ENCODE results near the gene MPI.

MPI gene

GRCh38 chr15:74889883-74890664 is at the start of gene MPI:
Gene MPI (plus strand): TSS chr15:74890042. CDS start chr15:74890074, 32 bp downstream.
- DNase-seq = peak; percentile 72 to 77

GRCh38 chr15:74840851-74841775 is 48.7 kb upstream of the MPI start:
- DNase-seq = no peak

- no peak for DNase-seq
These were observed 47.9 kb upstream of the MPI start for GRCh38 chr15:74841891-74842373.

GRCh38 chr15:74842581-74843444 is 47.0 kb upstream of the MPI start, which contains the start of gene ULK3:
Gene ULK3 (minus strand): TSS chr15:74843156. CDS start chr15:74843105, 51 bp downstream.
- DNase-seq = peak; percentile 85 to 87

- no peak for DNase-seq
These were observed 46.4 kb upstream of the MPI start for GRCh38 chr15:74843445-74843828.

DNA sequence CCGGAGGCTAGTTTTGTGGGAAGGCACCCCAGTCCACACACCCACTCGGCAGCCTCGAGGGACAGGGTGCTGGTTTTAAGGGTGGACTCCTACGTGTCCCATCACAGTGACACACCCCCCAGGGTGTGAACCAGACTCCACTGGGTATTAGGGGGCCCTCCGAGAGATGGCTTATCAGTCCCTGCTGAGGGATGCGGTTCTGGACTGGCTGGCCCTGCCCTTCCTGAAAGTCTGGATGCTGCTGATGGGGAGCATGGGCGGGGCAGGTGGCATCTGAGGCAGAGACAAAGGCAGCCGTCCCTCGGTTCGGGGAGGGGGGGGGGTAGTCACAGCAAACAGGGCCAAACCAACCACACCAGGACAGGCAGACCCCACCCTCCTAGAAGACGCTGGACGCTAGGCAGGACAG is 45.9 kb upstream of the MPI start:
- no peak for DNase-seq

- no peak for DNase-seq
These were observed 45.3 kb upstream of the MPI start for GRCh38 chr15:74844319-74845207.

DNA sequence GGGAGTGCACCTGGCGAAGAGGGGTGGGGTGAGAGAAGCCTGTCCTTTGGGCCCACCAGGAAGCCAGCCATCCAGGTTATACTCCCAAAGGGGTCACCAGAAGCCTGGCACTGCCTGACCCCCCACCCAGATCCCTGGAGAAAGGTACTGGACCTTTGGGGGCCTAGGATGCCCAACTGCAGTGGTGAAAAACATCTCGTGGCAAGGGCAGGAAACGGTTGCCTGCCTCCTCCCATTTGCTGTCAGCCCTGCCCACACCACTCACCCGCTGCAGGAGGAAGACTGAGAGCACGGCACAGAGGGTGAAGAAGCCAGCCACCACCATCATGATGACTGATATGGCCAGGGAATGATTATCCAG is 44.7 kb upstream of the MPI start:
- peak in 1 of 2 experiments; percentile 4 for DNase-seq

DNA sequence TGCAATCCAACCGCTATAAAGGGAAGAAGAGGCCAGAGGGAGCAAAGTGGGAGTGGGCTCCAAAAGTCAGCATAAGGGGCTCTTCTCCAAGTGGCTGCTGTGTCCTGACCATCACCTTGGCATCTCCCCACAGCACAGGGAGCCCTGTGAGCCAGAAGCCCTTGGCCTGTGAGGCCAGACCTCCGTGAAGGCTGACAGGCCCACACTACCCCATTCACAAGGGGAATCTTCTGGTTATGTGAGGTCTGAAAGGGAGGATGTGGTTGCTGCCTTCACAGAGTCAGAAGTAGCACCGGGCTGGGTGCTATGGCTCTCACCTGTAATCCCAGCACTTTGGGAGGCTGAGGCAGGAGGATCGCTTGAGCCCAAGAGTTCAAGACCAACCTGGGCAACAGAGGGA is 44.3 kb upstream of the MPI start:
- no peak for DNase-seq

DNA sequence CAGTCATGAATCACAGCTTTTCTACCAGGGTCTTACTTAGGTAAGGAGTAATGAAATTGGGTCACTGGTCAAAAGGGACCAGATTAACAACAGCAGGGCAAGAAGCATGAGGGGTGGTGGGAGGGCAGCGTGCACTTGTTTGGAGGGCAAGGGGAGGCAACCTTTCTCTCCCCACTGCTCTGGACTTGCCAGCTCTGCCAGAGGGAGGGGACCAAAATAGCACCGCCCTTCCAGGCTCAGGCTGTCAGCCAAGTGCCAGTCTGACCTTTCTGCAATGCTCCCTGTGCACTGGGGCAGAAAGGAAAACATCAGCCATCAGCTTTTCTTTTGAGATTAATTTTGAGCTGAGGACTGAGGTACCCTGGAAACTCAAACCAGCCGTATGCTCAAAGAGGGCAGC is 42.4 kb upstream of the MPI start:
- no peak for DNase-seq

- DNase-seq = no peak
These were observed 39.4 kb upstream of the MPI start for GRCh38 chr15:74850393-74850792.

- no peak for DNase-seq
These were observed 37.9 kb upstream of the MPI start for GRCh38 chr15:74851960-74852359.

DNA sequence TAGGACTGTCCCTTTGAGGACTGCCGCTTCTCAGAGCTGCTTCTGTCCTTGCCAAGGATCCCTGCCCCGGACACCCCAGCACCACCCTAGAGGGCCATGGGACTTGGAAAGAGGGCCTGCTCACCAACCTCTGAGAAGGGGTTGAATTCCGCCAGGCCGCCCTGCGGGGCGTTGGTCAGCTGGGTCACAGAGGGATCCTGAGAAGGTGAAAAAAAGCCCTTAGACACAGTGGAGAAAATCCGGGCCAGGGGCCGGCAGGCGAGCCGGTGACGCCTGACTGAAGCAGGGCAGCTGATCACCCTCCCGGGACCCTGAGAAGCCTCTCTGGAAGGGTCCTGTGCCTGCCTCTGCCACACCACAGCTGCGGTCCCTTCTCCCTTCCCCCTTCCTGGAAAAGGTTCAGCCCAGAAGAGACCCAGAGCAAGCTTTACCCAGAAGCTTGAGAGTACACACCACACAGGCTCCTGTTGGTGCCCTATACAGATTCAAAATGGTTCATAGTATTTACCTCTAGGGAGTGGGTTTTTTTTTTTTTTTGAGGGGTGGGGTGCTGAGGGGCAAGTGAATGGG is 35.3 kb upstream of the MPI start:
- DNase-seq = no peak

DNA sequence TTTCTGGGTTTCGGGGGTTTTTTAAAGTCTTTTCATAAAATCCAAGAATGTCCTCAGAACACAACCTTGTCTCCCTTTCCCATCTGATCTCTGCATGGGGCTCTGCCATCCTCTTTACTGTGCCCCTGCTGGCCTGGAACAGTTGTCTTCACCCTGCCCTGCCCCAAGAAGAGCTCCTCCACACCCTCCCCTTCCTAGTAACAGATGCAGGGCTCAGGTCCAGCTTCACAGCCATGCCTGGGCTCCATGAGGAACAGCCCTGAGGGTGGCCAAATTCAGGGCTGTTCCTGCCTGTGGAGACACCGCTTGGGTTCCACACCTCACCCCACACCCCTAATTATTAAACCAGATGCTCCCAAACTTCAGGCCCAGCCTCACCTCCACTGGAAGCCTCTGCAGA is 34.0 kb upstream of the MPI start:
- no peak for DNase-seq

GRCh38 chr15:74856537-74856936 is 33.3 kb upstream of the MPI start:
- DNase-seq = no peak

DNA sequence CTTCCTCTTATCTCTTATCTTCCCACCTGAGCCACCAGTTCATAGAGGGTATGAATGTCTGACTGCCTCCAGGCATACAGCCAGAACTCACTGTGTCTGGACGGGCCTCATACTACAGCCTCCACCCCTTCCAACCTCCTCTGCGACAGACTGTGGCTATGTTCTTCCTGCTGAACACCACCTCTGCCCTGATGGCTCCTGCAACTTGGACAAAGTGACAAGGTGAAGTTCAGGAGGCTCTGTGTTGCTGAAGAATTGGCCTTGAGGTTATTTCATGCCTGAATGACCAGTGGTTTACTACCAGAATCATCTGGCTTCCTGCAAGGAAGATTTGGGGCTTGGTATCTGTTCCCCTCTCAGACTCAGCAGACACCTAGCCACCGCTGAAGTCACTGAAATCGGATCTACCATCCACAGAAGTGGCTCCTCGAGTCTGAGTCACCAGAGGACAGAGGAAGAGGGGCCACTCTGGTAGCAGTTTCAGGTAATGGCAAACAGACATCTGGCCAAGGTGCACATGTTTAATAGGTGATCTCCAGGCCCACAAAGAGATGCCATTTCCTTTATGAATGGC is 32.7 kb upstream of the MPI start:
- peak in 1 of 2 experiments; percentile 27 for DNase-seq

DNA sequence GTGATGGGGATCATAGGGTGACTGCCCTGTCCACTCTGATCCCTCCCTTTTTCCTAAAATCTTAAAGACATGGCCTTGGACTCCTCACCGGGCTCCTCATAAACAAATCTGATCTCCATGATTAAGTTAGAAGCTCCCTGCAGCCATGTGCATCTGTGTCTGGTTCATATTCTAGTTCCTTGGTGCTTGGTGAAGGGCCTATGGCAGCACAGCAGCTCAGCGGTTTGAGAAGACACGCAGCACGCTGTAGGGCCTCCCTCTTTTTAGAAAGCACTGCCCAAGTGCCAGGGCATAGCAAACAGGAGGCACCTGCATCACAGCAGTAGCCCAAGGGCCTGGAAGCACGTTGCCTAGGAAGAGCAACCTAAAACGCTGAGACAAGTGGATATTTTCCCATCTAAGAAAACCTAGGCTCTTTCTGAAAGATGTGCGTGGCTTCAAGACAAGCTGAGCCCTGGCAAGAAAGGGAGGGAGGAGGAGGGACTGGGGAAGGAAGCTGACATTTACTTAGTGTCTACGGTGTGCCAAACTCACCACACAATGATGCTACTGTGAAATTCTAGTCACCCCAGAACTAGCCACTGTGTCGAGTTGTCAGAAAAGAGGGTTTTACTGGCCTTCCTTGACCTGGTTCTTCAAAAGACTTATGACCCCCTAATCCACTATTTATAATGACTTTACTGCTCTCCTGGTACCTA is 32.0 kb upstream of the MPI start:
- no peak for DNase-seq

DNA sequence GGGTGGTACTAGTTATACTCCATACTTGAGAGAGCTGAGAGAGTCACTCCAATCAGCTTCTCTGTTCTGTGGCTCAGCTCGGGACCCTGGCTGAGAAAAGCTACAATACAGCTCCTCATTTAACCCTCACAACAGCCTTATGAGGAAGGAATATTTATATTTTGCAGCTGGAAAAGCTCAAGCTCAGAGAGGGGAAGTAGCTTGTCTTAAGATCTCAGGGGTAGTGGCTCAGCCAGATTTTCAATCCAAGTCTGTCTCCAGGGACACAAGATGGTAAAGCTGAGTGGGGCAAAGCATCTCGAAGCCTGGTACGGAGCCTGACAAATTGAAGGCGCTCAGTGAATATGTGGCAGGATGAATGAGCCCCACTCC is 31.5 kb upstream of the MPI start:
- DNase-seq = peak; percentile 15 to 16

GRCh38 chr15:74863239-74864056 is 26.4 kb upstream of the MPI start:
- DNase-seq = no peak

Data from Kasumi-1 (cell line).